HEK293 (cell line): ENCODE measurements around the gene TIAM1.

Source experiments
- CTCF ChIA-PET: fragments of 350-600 bp; formaldehyde crosslinking; extraction: SDS; loops from one replicate; lab custom pipeline; 2021; ENCODE audit warnings: antibody characterized with exemption; lab: Yijun Ruan, JAX
- POLR2A ChIA-PET: fragments of 300-600 bp; formaldehyde crosslinking; extraction: SDS; loops from one replicate; lab custom pipeline; 2020; ENCODE audit warnings: antibody characterized with exemption, inconsistent platforms; lab: Yijun Ruan, JAX
- H3K27ac ChIP-seq: fragments of 200-500 bp; sonication (Bioruptor generic); 2 replicates; pipeline ENCODE4 v1.5.1; 2014; ENCODE audit warnings: low read depth, low read length, control low read depth, inconsistent platforms; ENCODE audit errors: extremely low read depth
- H3K36me3 ChIP-seq, 2 experiments: fragments of 200-500 bp in 1 of 2; sonication (Bioruptor generic) in 1 of 2; 1 replicate in 1 of 2; 2 replicates in 1 of 2; pipeline ENCODE4 v1.5.1; 2014 to 2017; ENCODE audit warnings: inconsistent platforms in 2 of 2, low read length in 2 of 2; ENCODE audit not compliant: control insufficient read depth in 2 of 2, insufficient read depth in 1 of 2
- H3K4me1 ChIP-seq: fragments of 200-500 bp; sonication (Bioruptor generic); 2 replicates; pipeline ENCODE4 v1.5.1; 2014; ENCODE audit warnings: mild to moderate bottlenecking, low read length, inconsistent platforms; ENCODE audit not compliant: control insufficient read depth, insufficient read depth
- H3K4me3 ChIP-seq: 2 replicates; pipeline ENCODE4 v1.5.1; 2011; ENCODE audit warnings: low read depth, mild to moderate bottlenecking, control low read depth, low read length, moderate library complexity
- H3K9me3 ChIP-seq: fragments of 200-500 bp; sonication (Bioruptor generic); 2 replicates; pipeline ENCODE4 v1.5.1; 2014; ENCODE audit warnings: low read depth, low read length, inconsistent platforms; ENCODE audit not compliant: control insufficient read depth, insufficient read depth
- BCL11B ChIP-seq: fragments of 450-650 bp; formaldehyde crosslinking; IDR thresholded peaks from 2 replicates; pipeline ENCODE4 v1.5.1; 2016; ENCODE audit warnings: low read depth, missing biosample characterization, missing genetic modification characterization
- KLF10 ChIP-seq: fragments of 450-650 bp; IDR thresholded peaks from 2 replicates; pipeline ENCODE4 v1.5.1; 2018; ENCODE audit warnings: missing biosample characterization, mild to moderate bottlenecking, missing genetic modification characterization
- KLF17 ChIP-seq: fragments of 450-650 bp; formaldehyde crosslinking; IDR thresholded peaks from 2 replicates; pipeline ENCODE4 v1.5.1; 2016; ENCODE audit warnings: missing biosample characterization, missing genetic modification characterization
- KLF7 ChIP-seq: fragments of 450-650 bp; formaldehyde crosslinking; IDR thresholded peaks from 2 replicates; pipeline ENCODE4 v1.5.1; 2016; ENCODE audit warnings: missing biosample characterization, missing genetic modification characterization, borderline replicate concordance
- KLF9 ChIP-seq: fragments of 450-650 bp; formaldehyde crosslinking; IDR thresholded peaks from 2 replicates; pipeline ENCODE4 v1.5.1; 2016; ENCODE audit warnings: missing biosample characterization, missing genetic modification characterization, low read depth
- ZBTB26 ChIP-seq: fragments of 450-650 bp; formaldehyde crosslinking; optimal IDR thresholded peaks from 2 replicates; pipeline ENCODE3; 2016; ENCODE audit warnings: missing biosample characterization, mild to moderate bottlenecking, missing genetic modification characterization
- ZBTB7A ChIP-seq: fragments of 450-650 bp; formaldehyde crosslinking; IDR thresholded peaks from 2 replicates; pipeline ENCODE4 v1.5.1; 2016; ENCODE audit warnings: low read depth, missing biosample characterization, missing genetic modification characterization
- ZEB2 ChIP-seq: fragments of 450-650 bp; formaldehyde crosslinking; IDR thresholded peaks from 2 replicates; pipeline ENCODE4 v1.5.1; 2016; ENCODE audit warnings: missing biosample characterization, missing genetic modification characterization
- ZFP69B ChIP-seq: fragments of 450-650 bp; formaldehyde crosslinking; IDR thresholded peaks from 2 replicates; pipeline ENCODE4 v1.5.1; 2016; ENCODE audit warnings: missing biosample characterization, missing genetic modification characterization
- ZNF16 ChIP-seq: fragments of 450-650 bp; formaldehyde crosslinking; IDR thresholded peaks from 2 replicates; pipeline ENCODE4 v1.5.1; 2016; ENCODE audit warnings: low read depth, missing biosample characterization, missing genetic modification characterization
- ZNF223 ChIP-seq: fragments of 450-650 bp; formaldehyde crosslinking; IDR thresholded peaks from 2 replicates; pipeline ENCODE4 v1.5.1; 2016; ENCODE audit warnings: missing biosample characterization, missing genetic modification characterization
- ZNF239 ChIP-seq: fragments of 450-650 bp; formaldehyde crosslinking; IDR thresholded peaks from 2 replicates; pipeline ENCODE4 v1.5.1; 2016; ENCODE audit warnings: missing biosample characterization, missing genetic modification characterization
- ZNF324 ChIP-seq: fragments of 450-650 bp; formaldehyde crosslinking; IDR thresholded peaks from 2 replicates; pipeline ENCODE4 v1.5.1; 2016; ENCODE audit warnings: missing biosample characterization, missing genetic modification characterization
- ZNF362 ChIP-seq: fragments of 450-650 bp; formaldehyde crosslinking; IDR thresholded peaks from 2 replicates; pipeline ENCODE4 v1.5.1; 2016; ENCODE audit warnings: missing biosample characterization, missing genetic modification characterization
- ZNF426 ChIP-seq: fragments of 450-650 bp; formaldehyde crosslinking; IDR thresholded peaks from 2 replicates; pipeline ENCODE4 v1.5.1; 2017; ENCODE audit warnings: missing biosample characterization, missing genetic modification characterization, mild to moderate bottlenecking, inconsistent platforms, moderate library complexity
- ZNF548 ChIP-seq: fragments of 450-650 bp; formaldehyde crosslinking; IDR thresholded peaks from 2 replicates; pipeline ENCODE4 v1.5.1; 2016; ENCODE audit warnings: missing biosample characterization, missing genetic modification characterization
- ZNF677 ChIP-seq: fragments of 450-650 bp; IDR thresholded peaks from 2 replicates; pipeline ENCODE4 v1.5.0; 2018; ENCODE audit warnings: missing biosample characterization, mild to moderate bottlenecking, missing genetic modification characterization, moderate library complexity
- ZSCAN18 ChIP-seq: fragments of 450-650 bp; formaldehyde crosslinking; IDR thresholded peaks from 2 replicates; pipeline ENCODE4 v1.5.1; 2016; ENCODE audit warnings: missing biosample characterization, missing genetic modification characterization

TIAM1 gene

GRCh38 chr21:31184876-31185275 is 159.2 kb downstream of the TIAM1 start:
- CTCF ChIA-PET = interaction anchor here (0.6 to 9.1 kb wide), 2 partner anchors 85 to 214 kb away, joined by 5 to 94 read pairs; no protein-coding TSS in a partner anchor
- no peaks in the 10 kb centered on the region for H3K9me3 ChIP-seq

GRCh38 chr21:31184459-31184858 is 159.6 kb downstream of the TIAM1 start:
- CTCF ChIA-PET = interaction anchor here (0.7 to 9.1 kb wide), 2 partner anchors 14 to 85 kb away, joined by 3 to 94 read pairs; no protein-coding TSS in a partner anchor
- H3K27ac ChIP-seq = no peak overlapping the region

More at GRCh38 chr21:31184876-31185275, 159.2 kb downstream of the TIAM1 start:
- TF ChIP-seq ZFP69B (tag by site-specific recombination) (no peak), BCL11B (tag by site-specific recombination) (no peak), ZNF16 (tag by site-specific recombination) (no peak), ZBTB26 (tag by site-specific recombination) (no peak), ZBTB7A (tag by site-specific recombination) (no peak), ZEB2 (no peak), KLF7 (tag by site-specific recombination) (no peak), KLF10 (tag by site-specific recombination) (no peak), ZNF548 (tag by site-specific recombination) (no peak), KLF17 (tag by site-specific recombination) (no peak), ZNF223 (tag by site-specific recombination) (no peak), ZNF362 (tag by site-specific recombination) (no peak), ZSCAN18 (tag by site-specific recombination) (no peak)
- peaks cover 11 to 13% of the 10 kb centered on the region in 2 experiments; a peak in 2 of 3 replicates for H3K36me3 ChIP-seq
- no peaks in the 10 kb centered on the region for H3K4me1 ChIP-seq
- no peak overlapping the region for H3K4me3 ChIP-seq
- no peak overlapping the region for H3K27ac ChIP-seq
- POLR2A ChIA-PET = no interaction called here

GRCh38 chr21:31182231-31183140 is 161.6 kb downstream of the TIAM1 start:
- POLR2A ChIA-PET = interaction anchor here (0.6 kb wide), 1 partner anchor 26 kb away, joined by 3 read pairs; no protein-coding TSS in a partner anchor
- no peaks in the 10 kb centered on the region for H3K4me1 ChIP-seq
- H3K27ac ChIP-seq = no peak overlapping the region
- no peaks in the 10 kb centered on the region for H3K9me3 ChIP-seq
- TF ChIP-seq KLF9 (tag by site-specific recombination) (no peak), ZNF324 (tag by site-specific recombination) (no peak), ZNF677 (tag by site-specific recombination) (no peak), ZNF426 (tag by site-specific recombination) (no peak), ZNF239 (tag by site-specific recombination) (no peak)
- CTCF ChIA-PET = interaction anchor here (0.7 to 9.1 kb wide), 5 partner anchors 10 to 83 kb away, joined by 3 to 94 read pairs (median 7); no protein-coding TSS in a partner anchor
- no peak overlapping the region for H3K4me3 ChIP-seq
- H3K36me3 ChIP-seq = peaks cover 11 to 13% of the 10 kb centered on the region in 2 experiments; a peak in 2 of 3 replicates

More at GRCh38 chr21:31184459-31184858, 159.6 kb downstream of the TIAM1 start:
- no peak for TF ChIP-seq ZNF426 (tag by site-specific recombination)
- H3K36me3 ChIP-seq = peaks cover 11 to 13% of the 10 kb centered on the region in 2 experiments; a peak in 2 of 3 replicates
- POLR2A ChIA-PET = no interaction called here
- H3K9me3 ChIP-seq = no peaks in the 10 kb centered on the region
- no peaks in the 10 kb centered on the region for H3K4me1 ChIP-seq
- H3K4me3 ChIP-seq = no peak overlapping the region
